ENCODE results near the gene SNRNP25.

GRCh38 chr16:77273-77806 is 23.7 kb downstream of the SNRNP25 start:
- TF ChIP-seq CTCF (IDR thresholded peaks at IDR 0.05; ENCODE audit: low read depth, low read length, missing input control) (no peak), ATF3 (IDR thresholded peaks at IDR 0.05) (no peak), ZBTB33 (IDR thresholded peaks at IDR 0.05) (no peak), SP1 (IDR thresholded peaks at IDR 0.05) (no peak), EGR1 (IDR thresholded peaks at IDR 0.05; ENCODE audit: low read depth in 2 of 2) (no peak), REST (IDR thresholded peaks at IDR 0.05) (no peak), YY1 (IDR thresholded peaks at IDR 0.05) (no peak), MAX (IDR thresholded peaks at IDR 0.05) (no peak), TAF1 (conservative IDR thresholded peaks at IDR 0.05) (no peak), GABPA (IDR thresholded peaks at IDR 0.05 in 1 of 2, conservative IDR thresholded peaks at IDR 0.05 in 1 of 2) (no peak), FOXA1 (IDR thresholded peaks at IDR 0.05) (no peak), RXRA (IDR thresholded peaks at IDR 0.05) (no peak), JUND (IDR thresholded peaks at IDR 0.05) (no peak)

All from liver (tissue), 3 donors.